Fibroblast of pulmonary artery (primary cell): Measurements from ENCODE around the gene FAM110C.

ENCODE experiments used
- DNase-seq: peaks from one replicate; pipeline ENCODE4 v3.0.0-alpha.2; 2010; ENCODE audit warnings: low read depth
- H3K4me3 ChIP-seq: replicated peaks from 2 replicates; pipeline ENCODE4 v1.5.1; 2011; ENCODE audit warnings: low read depth, mild to moderate bottlenecking, control low read depth, low read length, moderate library complexity
- TF ChIP-seq, protein P1 (sequence below): IDR thresholded peaks from 2 replicates; pipeline ENCODE4 v1.5.1; 2011; ENCODE audit warnings: mild to moderate bottlenecking, control low read depth, low read length, inconsistent platforms; ENCODE audit errors: missing control alignments

The FAM110C gene

DNA sequence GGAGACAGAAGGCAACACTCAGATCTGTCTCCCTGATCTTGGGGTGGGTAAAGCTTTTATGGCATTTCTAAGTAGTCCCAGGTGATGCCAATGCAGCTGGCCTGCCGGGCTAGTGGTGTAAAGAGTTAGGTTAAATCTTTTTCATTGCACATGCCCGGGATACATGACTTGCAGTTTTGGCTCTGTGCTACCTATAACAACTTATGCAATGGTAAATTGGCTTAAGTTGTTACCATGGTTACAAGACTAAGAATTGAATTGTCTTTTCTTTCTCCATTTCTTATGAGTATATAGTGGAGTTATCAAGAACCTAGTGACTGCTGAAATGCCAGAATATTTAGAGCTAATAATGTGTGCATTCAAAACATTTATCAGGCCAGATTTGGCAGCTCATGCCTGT lies 5.3 kb upstream of the FAM110C start:
- TF ChIP-seq, protein P1, sequence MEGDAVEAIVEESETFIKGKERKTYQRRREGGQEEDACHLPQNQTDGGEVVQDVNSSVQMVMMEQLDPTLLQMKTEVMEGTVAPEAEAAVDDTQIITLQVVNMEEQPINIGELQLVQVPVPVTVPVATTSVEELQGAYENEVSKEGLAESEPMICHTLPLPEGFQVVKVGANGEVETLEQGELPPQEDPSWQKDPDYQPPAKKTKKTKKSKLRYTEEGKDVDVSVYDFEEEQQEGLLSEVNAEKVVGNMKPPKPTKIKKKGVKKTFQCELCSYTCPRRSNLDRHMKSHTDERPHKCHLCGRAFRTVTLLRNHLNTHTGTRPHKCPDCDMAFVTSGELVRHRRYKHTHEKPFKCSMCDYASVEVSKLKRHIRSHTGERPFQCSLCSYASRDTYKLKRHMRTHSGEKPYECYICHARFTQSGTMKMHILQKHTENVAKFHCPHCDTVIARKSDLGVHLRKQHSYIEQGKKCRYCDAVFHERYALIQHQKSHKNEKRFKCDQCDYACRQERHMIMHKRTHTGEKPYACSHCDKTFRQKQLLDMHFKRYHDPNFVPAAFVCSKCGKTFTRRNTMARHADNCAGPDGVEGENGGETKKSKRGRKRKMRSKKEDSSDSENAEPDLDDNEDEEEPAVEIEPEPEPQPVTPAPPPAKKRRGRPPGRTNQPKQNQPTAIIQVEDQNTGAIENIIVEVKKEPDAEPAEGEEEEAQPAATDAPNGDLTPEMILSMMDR: no peak
- H3K4me3 ChIP-seq: no peak overlapping the region
- no peak for DNase-seq

- no peak for DNase-seq
- TF ChIP-seq, protein P1: no peak
- no peak overlapping the region for H3K4me3 ChIP-seq
Observed at GRCh38 chr2:47737-48136, 1.4 kb upstream of the FAM110C start.

GRCh38 chr2:47346-47725 lies 1.0 kb upstream of the FAM110C start:
- no peak overlapping the region for H3K4me3 ChIP-seq
- TF ChIP-seq, protein P1: no peak
- no peak for DNase-seq

GRCh38 chr2:46131-46470 lies 204 bp downstream of the FAM110C start:
- TF ChIP-seq, protein P1: no peak
- H3K4me3 ChIP-seq: no peak overlapping the region
- no peak for DNase-seq

GRCh38 chr2:45342-46130 lies 769 bp downstream of the FAM110C start:
- TF ChIP-seq, protein P1: no peak
- DNase-seq: no peak
- no peak overlapping the region for H3K4me3 ChIP-seq

GRCh38 chr2:44748-45341 lies 1.5 kb downstream of the FAM110C start:
- DNase-seq: no peak
- TF ChIP-seq, protein P1: no peak
- H3K4me3 ChIP-seq: no peak overlapping the region

DNA sequence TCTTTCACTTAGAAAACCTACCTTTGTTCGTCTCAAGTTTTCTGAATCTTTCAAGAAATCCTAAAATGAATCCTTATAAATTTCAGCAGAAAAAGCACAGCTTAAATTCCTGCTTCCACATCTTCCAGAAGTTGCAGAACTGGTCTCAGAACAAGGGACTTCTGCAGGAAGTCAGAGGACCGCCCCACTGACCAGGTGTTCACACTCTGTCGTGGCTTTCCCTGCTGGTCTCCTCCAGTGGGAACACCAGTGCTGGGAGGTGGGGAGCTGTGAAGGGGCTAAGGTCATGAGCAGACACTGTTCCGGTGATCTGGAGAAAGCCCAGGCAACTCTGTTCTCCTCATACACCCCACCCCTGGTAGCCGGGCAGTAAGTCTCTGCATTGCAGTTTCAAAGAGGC lies 3.5 kb downstream of the FAM110C start:
- TF ChIP-seq, protein P1: no peak
- H3K4me3 ChIP-seq: no peak overlapping the region
- DNase-seq: no peak
